DMS114 treated with DMSO at 0.1 percent for 48 hours (cell line): ENCODE data around the gene POU2AF1.
"Not testable (repeated sequence)": the region's sequence is repeated elsewhere in the genome, so short reads cannot be mapped to it uniquely, and the experiment has no call there.

Experiments used
- DNase-seq: peaks from one replicate; lab custom pipeline; 2025; ENCODE audit not compliant: unreplicated experiment; lab: John Stamatoyannopoulos, UW

The POU2AF1 gene

GRCh38 chr11:111322534-111322933 lies 56.5 kb downstream of the POU2AF1 start:
- DNase-seq, result no peak

GRCh38 chr11:111320728-111321568 lies 58.1 kb downstream of the POU2AF1 start:
- no peak for DNase-seq

- not testable (repeated sequence) for DNase-seq
Observed at GRCh38 chr11:111320199-111320598, 58.9 kb downstream of the POU2AF1 start.

GRCh38 chr11:111319296-111319695 lies 59.8 kb downstream of the POU2AF1 start:
- no peak for DNase-seq

- no peak for DNase-seq
Observed at GRCh38 chr11:111312076-111312475, 67.0 kb downstream of the POU2AF1 start.

- DNase-seq, result no peak
Observed at GRCh38 chr11:111310723-111311122, 68.4 kb downstream of the POU2AF1 start.

GRCh38 chr11:111310088-111310487 lies 69.0 kb downstream of the POU2AF1 start:
- no peak for DNase-seq

GRCh38 chr11:111309215-111309915 lies 69.7 kb downstream of the POU2AF1 start:
- DNase-seq, result no peak

- no peak for DNase-seq
Observed at GRCh38 chr11:111308140-111308539, 70.9 kb downstream of the POU2AF1 start.

- DNase-seq, result no peak
Observed at GRCh38 chr11:111307472-111308108, 71.5 kb downstream of the POU2AF1 start.

GRCh38 chr11:111306321-111306720 lies 72.8 kb downstream of the POU2AF1 start:
- DNase-seq, result no peak

GRCh38 chr11:111305876-111306275 lies 73.2 kb downstream of the POU2AF1 start:
- DNase-seq, result no peak

- DNase-seq, result no peak
Observed at GRCh38 chr11:111305162-111305802, 73.8 kb downstream of the POU2AF1 start.

GRCh38 chr11:111303461-111303860 lies 75.6 kb downstream of the POU2AF1 start:
- no peak for DNase-seq

GRCh38 chr11:111302298-111302697 lies 76.8 kb downstream of the POU2AF1 start:
- DNase-seq, result no peak
